Activated naive CD4-positive, alpha-beta T cell treated with anti-CD3 and anti-CD28 coated beads, Interleukin-2, amount 10 ng/mL, durations not matched to agents 7 days and 5 days (primary cell): ENCODE data around the gene PFKFB4.
"Not testable (repeated sequence)": the region's sequence is repeated elsewhere in the genome, so short reads cannot be mapped to it uniquely, and the experiment has no call there.

Experiments
- CTCF ChIA-PET: fragments of 350-600 bp; sonication (Branson Sonifier 250); formaldehyde crosslinking; loops from one replicate; lab custom pipeline; 2021; ENCODE audit warnings: antibody characterized with exemption; lab: Charles Lee
- DNase-seq: peaks from one replicate; pipeline ENCODE4 v3.0.0-alpha.2; 2020
- H3K27ac Mint-ChIP-seq: one replicate; pipeline ENCODE4 v1.8.0; 2021; ENCODE audit warnings: mild to moderate bottlenecking, moderate library complexity, mixed read lengths
- H3K27me3 Mint-ChIP-seq: one replicate; pipeline ENCODE4 v1.8.0; 2021; ENCODE audit warnings: mild to moderate bottlenecking, mixed read lengths
- H3K36me3 Mint-ChIP-seq: one replicate; pipeline ENCODE4 v1.8.0; 2021; ENCODE audit warnings: mixed read lengths
- H3K4me1 Mint-ChIP-seq: one replicate; pipeline ENCODE4 v1.8.0; 2021; ENCODE audit warnings: mixed read lengths
- H3K4me3 Mint-ChIP-seq: one replicate; pipeline ENCODE4 v1.8.0; 2021; ENCODE audit warnings: mild to moderate bottlenecking, moderate library complexity, mixed read lengths
- H3K9me3 Mint-ChIP-seq: one replicate; pipeline ENCODE4 v1.8.0; 2021; ENCODE audit warnings: mixed read lengths

Gene PFKFB4

DNA sequence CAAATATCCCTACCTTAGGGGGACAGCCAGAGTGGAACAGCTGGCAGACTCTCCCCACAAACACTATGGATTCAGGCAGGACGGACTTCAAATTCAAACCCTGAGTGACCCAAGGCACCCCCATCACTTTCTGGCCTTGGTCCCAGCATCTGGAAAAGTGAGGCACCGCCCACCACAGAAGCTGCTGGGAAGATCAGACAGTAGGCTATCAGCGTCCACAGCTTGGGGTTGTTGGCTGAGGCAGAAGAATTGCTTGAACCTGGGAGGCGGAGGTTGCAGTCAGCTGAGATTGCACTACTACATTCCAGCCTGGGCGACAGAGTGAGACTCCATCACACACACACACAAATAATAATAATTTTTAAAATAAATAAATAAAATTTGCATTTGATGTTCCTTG lies 8.5 kb downstream of the PFKFB4 start:
- peaks cover 47% of the 10 kb centered on the region for H3K36me3 Mint-ChIP-seq
- CTCF ChIA-PET: interaction anchor here (0.8 to 7.5 kb wide), 8 partner anchors 11 to 147 kb away, joined by 3 to 91 read pairs (median 5); partner anchors contain the start of genes CCDC51, PFKFB4 and TMA7
- no peak overlapping the region for H3K4me3 Mint-ChIP-seq
- no peak for DNase-seq
- H3K4me1 Mint-ChIP-seq: peaks cover 24% of the 10 kb centered on the region
- H3K27me3 Mint-ChIP-seq: peaks cover 5% of the 10 kb centered on the region
- no peaks in the 10 kb centered on the region for H3K9me3 Mint-ChIP-seq
- H3K27ac Mint-ChIP-seq: no peak overlapping the region

DNA sequence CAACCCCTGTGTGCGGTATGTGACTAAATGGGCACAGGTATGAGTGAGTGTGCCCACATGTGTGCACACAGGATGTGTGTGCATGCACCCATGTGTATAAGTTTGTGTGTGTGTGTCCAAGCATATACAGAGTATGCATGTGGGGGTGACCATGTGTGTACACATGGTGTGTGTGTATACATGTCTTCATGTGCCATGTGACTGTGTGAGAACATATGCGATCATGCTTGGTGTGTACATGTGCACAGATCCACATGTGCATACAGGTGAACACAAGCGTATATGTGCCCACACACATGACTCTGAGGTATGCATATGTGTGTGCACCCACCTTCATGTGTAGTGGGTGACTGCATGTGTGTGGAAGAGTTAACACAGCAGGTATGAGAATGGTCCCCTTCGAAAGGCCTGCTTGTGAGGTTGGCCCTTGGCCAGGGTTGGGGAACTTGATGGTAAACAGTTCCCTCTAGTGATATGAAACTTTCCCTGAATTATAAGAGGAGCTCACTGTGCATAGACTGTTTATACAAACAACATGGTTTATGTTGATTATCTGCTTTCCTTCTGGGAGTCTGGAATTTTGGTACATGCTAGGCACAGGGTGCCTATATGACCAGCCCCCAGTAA lies 10.3 kb downstream of the PFKFB4 start:
- no peak for DNase-seq
- Mint-ChIP-seq H3K36me3 (peaks cover 54% of the 10 kb centered on the region), H3K27me3 (peaks cover 5% of the 10 kb centered on the region), H3K4me1 (peaks cover 20% of the 10 kb centered on the region), H3K9me3 (no peaks in the 10 kb centered on the region), H3K27ac (no peak overlapping the region), H3K4me3 (no peak overlapping the region)
- CTCF ChIA-PET: interaction anchor here (1.0 to 2.9 kb wide), 3 partner anchors 9 to 146 kb away, joined by 3 to 11 read pairs (median 6); no protein-coding TSS in a partner anchor

DNA sequence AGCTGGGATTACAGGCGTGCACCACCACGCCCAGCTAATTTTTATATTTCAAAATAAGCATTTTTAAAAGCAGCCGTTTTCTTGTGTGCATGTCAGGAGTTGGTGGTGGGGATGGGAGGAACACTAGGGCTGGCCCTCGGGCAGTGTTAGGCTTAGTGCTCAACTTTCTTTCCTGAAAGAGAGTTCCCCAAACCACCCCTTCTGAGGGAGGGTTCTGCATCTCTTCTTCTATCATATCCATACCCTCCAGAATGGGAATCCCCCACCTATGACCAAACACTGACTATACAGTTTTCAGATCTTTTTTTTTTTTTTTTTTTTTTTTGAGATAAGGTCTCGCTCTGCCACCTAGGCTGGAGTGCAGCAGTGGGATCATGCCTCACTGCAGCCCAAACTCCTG lies 12.5 kb downstream of the PFKFB4 start:
- H3K9me3 Mint-ChIP-seq: no peaks in the 10 kb centered on the region
- CTCF ChIA-PET: interaction anchor here (0.7 to 2.9 kb wide), 5 partner anchors 14 to 350 kb away, joined by 3 to 11 read pairs (median 8); no protein-coding TSS in a partner anchor
- H3K27me3 Mint-ChIP-seq: peaks cover 5% of the 10 kb centered on the region
- H3K4me1 Mint-ChIP-seq: peaks cover 13% of the 10 kb centered on the region
- no peak overlapping the region for H3K27ac Mint-ChIP-seq
- DNase-seq: no peak
- no peak overlapping the region for H3K4me3 Mint-ChIP-seq
- H3K36me3 Mint-ChIP-seq: peaks cover 51% of the 10 kb centered on the region

DNA sequence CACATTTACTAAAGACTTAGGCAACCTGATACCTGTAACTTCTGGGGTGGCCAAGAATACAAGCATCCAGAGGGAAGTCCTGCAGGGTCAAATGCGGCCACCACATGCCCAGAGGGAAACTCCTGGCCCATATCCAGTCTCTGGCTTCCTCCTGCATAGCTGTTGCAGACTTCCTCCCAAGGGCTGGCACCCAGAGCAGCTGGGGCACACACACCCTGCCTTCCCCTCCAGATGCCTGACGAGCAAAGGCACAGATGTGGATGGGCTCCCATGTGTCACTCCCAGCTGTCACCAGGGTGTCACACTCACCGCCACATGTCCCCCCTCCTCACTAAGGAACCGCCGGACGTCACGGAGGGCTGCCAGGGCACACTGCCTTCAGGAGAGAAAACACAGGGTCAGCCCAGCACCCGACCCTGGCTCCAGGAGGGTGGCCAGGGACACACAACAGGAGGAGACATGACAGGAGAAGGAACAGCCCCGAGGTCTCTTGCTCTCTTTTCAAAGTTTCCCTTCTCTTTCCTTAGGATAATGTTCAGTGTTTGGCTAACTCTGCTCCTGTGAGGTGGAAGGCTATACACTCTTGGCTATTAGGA lies 13.2 kb downstream of the PFKFB4 start:
- Mint-ChIP-seq H3K36me3 (peaks cover 51% of the 10 kb centered on the region), H3K4me1 (peaks cover 7% of the 10 kb centered on the region)
- no peak for DNase-seq

DNA sequence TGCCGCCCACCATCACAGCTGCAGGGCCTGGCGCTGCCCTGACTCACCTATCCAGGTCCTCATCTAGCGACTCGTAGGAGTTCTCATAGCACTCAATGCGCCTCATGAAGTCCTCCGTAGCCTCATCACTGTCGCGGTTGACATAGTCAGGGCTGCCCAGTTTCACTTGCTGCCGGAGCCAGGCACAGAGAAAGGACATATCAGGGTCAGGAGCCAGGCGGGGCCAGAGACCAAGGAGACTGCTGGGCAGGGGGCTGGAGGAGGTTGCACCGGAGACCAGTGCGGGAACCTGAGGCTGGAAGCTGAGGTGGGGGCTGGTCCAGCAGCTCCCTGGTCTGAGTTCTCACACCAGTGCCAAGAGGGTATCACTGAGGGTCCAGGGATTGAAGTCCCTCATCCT lies 18.2 kb downstream of the PFKFB4 start:
- no peak overlapping the region for H3K27ac Mint-ChIP-seq
- no peak for DNase-seq
- H3K4me1 Mint-ChIP-seq: peaks cover 8% of the 10 kb centered on the region
- CTCF ChIA-PET: no interaction called here
- H3K9me3 Mint-ChIP-seq: no peaks in the 10 kb centered on the region
- H3K4me3 Mint-ChIP-seq: no peak overlapping the region
- H3K36me3 Mint-ChIP-seq: peaks cover 57% of the 10 kb centered on the region
- peaks cover 2% of the 10 kb centered on the region for H3K27me3 Mint-ChIP-seq

More for the DNA sequence above, 13.2 kb downstream of the PFKFB4 start:
- H3K9me3 Mint-ChIP-seq: no peaks in the 10 kb centered on the region
- peaks cover 5% of the 10 kb centered on the region for H3K27me3 Mint-ChIP-seq
- CTCF ChIA-PET: interaction anchor here (1.8 kb wide), 1 partner anchor 107 kb away, joined by 8 read pairs; no protein-coding TSS in a partner anchor
- no peak overlapping the region for H3K4me3 Mint-ChIP-seq
- H3K27ac Mint-ChIP-seq: no peak overlapping the region

DNA sequence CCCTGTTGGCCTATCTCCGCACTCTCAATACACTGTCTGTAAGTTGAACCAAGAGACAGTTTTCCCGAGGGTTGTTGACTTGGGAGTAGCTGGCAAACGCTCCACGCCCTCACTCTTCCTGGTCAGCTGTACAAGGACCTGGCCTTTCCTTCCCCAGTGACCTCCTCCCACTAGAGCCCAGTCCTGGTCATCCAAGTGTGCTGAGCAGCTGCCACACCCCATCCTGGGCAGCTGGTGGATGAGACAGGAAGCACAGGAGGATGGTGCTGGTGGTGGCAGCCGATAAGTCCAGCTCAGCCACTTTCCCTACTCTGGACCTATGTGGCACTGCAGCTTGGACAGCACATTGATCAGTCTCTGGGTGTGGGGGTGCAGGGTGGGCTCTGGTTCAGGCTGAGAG lies 19.8 kb downstream of the PFKFB4 start:
- Mint-ChIP-seq H3K27me3 (no peaks in the 10 kb centered on the region), H3K36me3 (peaks cover 57% of the 10 kb centered on the region), H3K27ac (no peak overlapping the region), H3K4me1 (peaks cover 12% of the 10 kb centered on the region), H3K9me3 (no peaks in the 10 kb centered on the region), H3K4me3 (no peak overlapping the region)
- no peak for DNase-seq
- CTCF ChIA-PET: interaction anchor here (1.7 kb wide), 1 partner anchor 13 kb away, joined by 5 read pairs; no protein-coding TSS in a partner anchor

DNA sequence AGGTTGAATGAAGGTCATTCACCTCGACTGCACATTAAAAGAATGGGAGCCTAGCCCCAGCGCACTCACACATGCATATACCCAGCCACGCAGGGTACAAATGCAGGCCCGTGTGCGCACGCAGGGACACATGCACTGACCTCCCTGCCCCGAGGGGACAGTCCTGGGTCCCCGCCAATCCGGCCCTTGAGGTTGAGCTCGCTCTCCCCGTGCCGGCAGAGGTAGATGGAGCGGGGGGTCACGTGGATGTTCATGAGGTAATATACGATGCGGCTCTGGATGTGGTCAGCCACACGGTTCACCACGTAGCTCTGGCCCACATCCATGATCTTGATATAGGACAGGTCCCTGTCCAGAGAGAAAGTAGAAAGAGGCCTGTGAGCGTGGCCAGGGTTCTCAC lies 20.5 kb downstream of the PFKFB4 start:
- no peaks in the 10 kb centered on the region for H3K27me3 Mint-ChIP-seq
- no peak overlapping the region for H3K27ac Mint-ChIP-seq
- CTCF ChIA-PET: interaction anchor here (1.7 kb wide), 1 partner anchor 13 kb away, joined by 5 read pairs; no protein-coding TSS in a partner anchor
- H3K36me3 Mint-ChIP-seq: peaks cover 58% of the 10 kb centered on the region
- no peak for DNase-seq
- H3K4me1 Mint-ChIP-seq: peaks cover 12% of the 10 kb centered on the region
- no peak overlapping the region for H3K4me3 Mint-ChIP-seq
- H3K9me3 Mint-ChIP-seq: no peaks in the 10 kb centered on the region

DNA sequence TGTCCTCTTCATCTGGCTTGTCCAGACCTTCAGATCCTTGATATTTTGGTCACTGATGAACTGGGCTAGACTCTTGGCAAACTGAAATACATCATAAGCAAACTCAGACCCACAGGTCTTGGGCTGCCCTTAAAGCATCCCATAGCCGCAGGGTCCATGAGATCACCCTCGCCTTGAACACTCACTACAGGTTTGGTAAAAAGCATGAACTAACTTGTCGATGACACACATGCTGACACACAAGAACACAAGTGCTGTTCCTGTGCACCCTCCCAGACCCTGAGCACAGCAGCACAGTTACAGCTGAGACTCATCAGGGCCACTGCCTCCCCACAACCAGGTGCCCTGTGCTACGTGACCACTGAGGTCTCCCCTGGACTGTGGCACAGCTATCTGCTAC lies 21.0 kb downstream of the PFKFB4 start:
- H3K27me3 Mint-ChIP-seq: no peaks in the 10 kb centered on the region
- peaks cover 12% of the 10 kb centered on the region for H3K4me1 Mint-ChIP-seq
- peaks cover 60% of the 10 kb centered on the region for H3K36me3 Mint-ChIP-seq
- no peak for DNase-seq
- no peak overlapping the region for H3K27ac Mint-ChIP-seq
- H3K4me3 Mint-ChIP-seq: no peak overlapping the region
- H3K9me3 Mint-ChIP-seq: no peaks in the 10 kb centered on the region
- CTCF ChIA-PET: no interaction called here

DNA sequence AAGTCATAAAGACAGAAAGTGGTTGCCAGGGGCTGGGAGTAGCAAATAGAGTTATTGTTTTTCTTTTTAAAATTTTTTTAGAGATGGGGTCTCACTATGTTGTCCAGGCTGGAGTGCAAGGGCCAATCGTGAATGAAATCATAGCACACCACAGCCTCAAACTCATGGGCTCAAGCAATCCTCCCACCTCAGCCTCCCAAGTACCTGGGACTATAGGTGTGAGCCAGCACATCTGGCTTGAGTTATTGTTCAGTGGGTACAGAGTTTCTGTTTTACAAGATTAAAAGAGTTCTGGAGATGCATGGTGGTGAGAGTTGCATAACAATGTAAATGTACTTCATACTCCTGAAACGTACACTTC lies 23.6 kb downstream of the PFKFB4 start:
- Mint-ChIP-seq H3K27me3 (no peaks in the 10 kb centered on the region), H3K4me1 (peaks cover 12% of the 10 kb centered on the region), H3K4me3 (no peak overlapping the region), H3K9me3 (no peaks in the 10 kb centered on the region), H3K27ac (no peak overlapping the region), H3K36me3 (peaks cover 57% of the 10 kb centered on the region)
- DNase-seq: no peak
- CTCF ChIA-PET: interaction anchor here (0.6 to 2.5 kb wide), 6 partner anchors 12 to 260 kb away, joined by 3 to 10 read pairs (median 4); no protein-coding TSS in a partner anchor

DNA sequence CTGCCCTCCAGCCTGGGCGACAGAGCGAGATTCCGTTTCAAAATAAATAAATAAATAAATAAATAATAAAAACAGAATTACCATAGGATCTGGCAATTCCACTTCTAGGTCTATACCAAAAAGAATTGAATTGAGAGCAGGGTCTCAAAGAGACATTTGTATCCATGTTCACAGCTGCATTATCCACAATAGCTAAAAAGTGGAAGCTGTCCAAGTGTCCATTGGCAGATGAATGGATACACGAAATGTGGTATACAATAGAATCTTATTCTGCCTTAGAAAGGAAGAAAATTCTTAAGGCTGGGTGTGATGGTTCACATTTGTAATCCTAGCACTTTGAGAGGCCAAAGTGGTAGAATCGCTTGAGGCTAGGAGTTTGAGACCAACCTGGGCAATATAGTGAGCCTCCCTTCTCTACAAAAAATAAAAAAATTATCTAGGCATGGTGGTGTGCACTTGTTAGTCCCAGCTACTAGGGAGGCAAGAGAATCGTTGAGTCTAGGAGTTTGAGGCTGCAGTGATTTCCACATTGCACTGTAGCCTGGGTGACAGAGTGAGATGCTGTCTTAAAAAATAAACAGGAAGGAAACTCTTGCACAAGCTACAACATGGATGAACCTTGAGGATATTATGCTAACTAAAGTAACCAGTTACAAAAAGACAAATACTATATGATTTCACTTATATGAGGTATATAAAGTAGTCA lies 24.2 kb downstream of the PFKFB4 start:
- H3K36me3 Mint-ChIP-seq: peaks cover 57% of the 10 kb centered on the region
- no peak overlapping the region for H3K27ac Mint-ChIP-seq
- no peak overlapping the region for H3K4me3 Mint-ChIP-seq
- no peak for DNase-seq
- CTCF ChIA-PET: interaction anchor here (0.6 to 2.5 kb wide), 5 partner anchors 16 to 260 kb away, joined by 3 to 10 read pairs (median 4); no protein-coding TSS in a partner anchor
- H3K4me1 Mint-ChIP-seq: peaks cover 12% of the 10 kb centered on the region
- H3K9me3 Mint-ChIP-seq: no peaks in the 10 kb centered on the region
- no peaks in the 10 kb centered on the region for H3K27me3 Mint-ChIP-seq

DNA sequence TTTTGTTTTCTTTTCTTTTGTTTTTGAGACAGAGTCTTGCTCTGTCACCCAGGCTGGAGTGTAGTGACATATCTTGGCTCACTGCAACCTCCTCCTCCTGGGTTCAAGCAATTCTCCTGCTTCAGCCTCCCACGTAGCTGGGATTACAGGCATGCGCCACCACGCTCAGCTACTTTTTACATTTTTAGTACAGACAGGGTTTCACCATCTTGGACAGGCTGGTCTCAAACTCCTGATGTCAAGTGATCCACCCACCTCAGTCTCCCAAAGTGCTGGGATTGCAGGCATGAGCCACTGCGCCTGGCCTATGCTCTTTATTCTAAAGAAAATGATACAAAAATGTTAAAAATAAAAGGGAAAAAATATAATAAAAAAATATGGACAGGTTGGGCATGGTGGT lies 25.9 kb downstream of the PFKFB4 start:
- not testable (repeated sequence) for DNase-seq, H3K27ac Mint-ChIP-seq, H3K27me3 Mint-ChIP-seq, H3K9me3 Mint-ChIP-seq, H3K4me3 Mint-ChIP-seq
- H3K36me3 Mint-ChIP-seq: peaks cover 57% of the 10 kb centered on the region
- H3K4me1 Mint-ChIP-seq: peaks cover 12% of the 10 kb centered on the region
- CTCF ChIA-PET: interaction anchor here (0.8 to 2.5 kb wide), 3 partner anchors 19 to 95 kb away, joined by 5 to 10 read pairs (median 7); no protein-coding TSS in a partner anchor

DNA sequence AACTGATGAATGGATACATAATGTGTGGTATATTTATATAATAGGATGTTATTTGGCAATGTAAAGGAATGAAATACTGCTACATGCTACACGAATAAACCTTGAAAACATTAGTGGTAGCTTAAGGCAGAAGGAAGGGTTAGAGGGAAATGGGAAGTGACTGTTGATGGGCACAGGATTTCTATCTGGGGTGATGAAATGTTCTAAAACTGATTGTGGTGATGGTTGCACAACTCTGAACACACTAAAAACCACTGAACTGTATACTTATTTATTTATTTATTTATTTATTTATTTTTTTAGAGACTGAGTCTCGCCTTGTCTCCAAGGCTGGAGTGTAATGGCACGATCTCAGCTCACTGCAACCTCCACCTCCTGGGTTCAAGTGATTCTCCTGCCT lies 27.8 kb downstream of the PFKFB4 start:
- H3K36me3 Mint-ChIP-seq: peaks cover 48% of the 10 kb centered on the region
- DNase-seq: no peak
- no peak overlapping the region for H3K27ac Mint-ChIP-seq
- H3K9me3 Mint-ChIP-seq: no peaks in the 10 kb centered on the region
- CTCF ChIA-PET: interaction anchor here (1.0 to 1.3 kb wide), 2 partner anchors 20 to 92 kb away, joined by 3 to 4 read pairs; no protein-coding TSS in a partner anchor
- peaks cover 8% of the 10 kb centered on the region for H3K4me1 Mint-ChIP-seq
- H3K4me3 Mint-ChIP-seq: no peak overlapping the region
- no peaks in the 10 kb centered on the region for H3K27me3 Mint-ChIP-seq

DNA sequence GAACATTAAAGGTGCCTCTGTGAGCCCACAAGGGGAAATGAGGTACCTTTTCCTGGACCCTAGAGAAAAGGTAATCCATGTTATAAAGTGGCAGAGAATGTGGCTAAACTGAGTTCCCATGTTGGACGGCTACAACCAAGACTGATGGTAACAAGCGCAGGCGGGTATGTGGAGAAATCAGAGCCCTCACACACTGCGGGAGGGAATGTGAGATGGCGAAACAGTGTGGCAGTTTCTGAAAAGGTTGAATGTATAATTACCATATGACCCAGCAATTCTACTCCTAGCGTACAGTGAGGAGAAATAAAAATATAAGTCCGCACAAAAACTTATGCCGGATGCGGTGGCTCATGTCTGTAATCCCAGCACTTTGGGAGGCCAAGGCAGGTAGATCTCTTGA lies 28.6 kb downstream of the PFKFB4 start:
- Mint-ChIP-seq H3K4me3 (no peak overlapping the region), H3K4me1 (peaks cover 6% of the 10 kb centered on the region), H3K36me3 (peaks cover 44% of the 10 kb centered on the region), H3K9me3 (no peaks in the 10 kb centered on the region), H3K27me3 (no peaks in the 10 kb centered on the region), H3K27ac (no peak overlapping the region)
- CTCF ChIA-PET: interaction anchor here (1.0 kb wide), 1 partner anchor 21 kb away, joined by 3 read pairs; no protein-coding TSS in a partner anchor
- DNase-seq: no peak

DNA sequence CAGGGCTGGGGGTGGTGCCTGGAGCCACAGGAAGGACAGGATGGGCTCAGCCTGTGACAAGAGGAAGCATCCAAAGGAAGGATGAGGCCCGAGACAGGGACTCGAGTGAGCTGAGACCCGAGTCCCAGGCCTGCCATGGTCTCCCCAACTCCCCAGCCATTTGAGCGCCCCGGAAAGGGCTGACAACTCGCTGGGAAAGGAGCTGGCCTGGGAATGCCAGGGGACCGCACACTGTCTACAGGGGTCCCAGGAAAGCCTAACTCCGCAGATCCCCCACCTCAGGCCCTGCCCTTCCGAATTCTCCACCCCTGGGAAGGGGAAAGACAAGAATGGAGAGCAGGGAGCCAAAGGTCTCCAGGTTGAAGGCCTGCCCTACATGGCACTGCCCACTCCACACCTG lies 31.6 kb downstream of the PFKFB4 start:
- Mint-ChIP-seq H3K36me3 (peaks cover 39% of the 10 kb centered on the region), H3K9me3 (no peaks in the 10 kb centered on the region), H3K27me3 (no peaks in the 10 kb centered on the region), H3K4me3 (no peak overlapping the region), H3K27ac (no peak overlapping the region), H3K4me1 (peaks cover 16% of the 10 kb centered on the region)
- CTCF ChIA-PET: no interaction called here
- no peak for DNase-seq
